ENCODE results near the gene R3HCC1L. TPM values are rescaled to one million over a fixed set of nuclear protein-coding genes. Genes with fewer than 3 reads are reported as not detected.

Gene R3HCC1L
- total RNA-seq, 2 experiments from 2014 or later: 18.3 to 19.0 TPM

DNA sequence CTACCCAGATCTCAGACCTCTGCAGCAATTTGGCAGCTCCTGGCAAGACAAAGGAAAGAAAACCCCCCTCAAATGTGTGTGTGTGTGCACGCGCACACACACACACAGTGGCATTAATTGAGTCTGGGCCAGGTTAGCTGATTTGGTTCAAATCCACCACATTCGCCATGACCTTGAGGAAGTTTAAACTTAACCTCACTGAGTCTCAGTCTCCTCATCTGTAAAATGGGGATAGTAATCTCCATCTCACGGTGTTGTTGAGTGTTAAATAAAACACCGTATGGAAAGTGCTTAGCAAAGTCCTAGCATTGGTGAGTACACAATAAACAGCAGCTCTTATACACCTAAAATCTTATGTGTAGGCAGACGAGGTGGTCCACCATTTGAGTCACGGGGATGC, 128.6 kb downstream of the R3HCC1L start:
- H3K4me3 Mint-ChIP-seq: no peak overlapping the region
- peaks cover 23% of the 10 kb centered on the region for H3K27me3 Mint-ChIP-seq
- DNase-seq: no peak
- H3K36me3 Mint-ChIP-seq (ENCODE audit: low read depth): no peaks in the 10 kb centered on the region
- no peaks in the 10 kb centered on the region for H3K9me3 Mint-ChIP-seq
- POLR2A ChIA-PET: no interaction called here
- no peaks in the 10 kb centered on the region for H3K4me1 Mint-ChIP-seq
- H3K27ac Mint-ChIP-seq: no peak overlapping the region
- CTCF ChIA-PET: interaction anchor here (0.7 kb wide), 1 partner anchor 68 kb away, joined by 3 read pairs; no protein-coding TSS in a partner anchor

DNA sequence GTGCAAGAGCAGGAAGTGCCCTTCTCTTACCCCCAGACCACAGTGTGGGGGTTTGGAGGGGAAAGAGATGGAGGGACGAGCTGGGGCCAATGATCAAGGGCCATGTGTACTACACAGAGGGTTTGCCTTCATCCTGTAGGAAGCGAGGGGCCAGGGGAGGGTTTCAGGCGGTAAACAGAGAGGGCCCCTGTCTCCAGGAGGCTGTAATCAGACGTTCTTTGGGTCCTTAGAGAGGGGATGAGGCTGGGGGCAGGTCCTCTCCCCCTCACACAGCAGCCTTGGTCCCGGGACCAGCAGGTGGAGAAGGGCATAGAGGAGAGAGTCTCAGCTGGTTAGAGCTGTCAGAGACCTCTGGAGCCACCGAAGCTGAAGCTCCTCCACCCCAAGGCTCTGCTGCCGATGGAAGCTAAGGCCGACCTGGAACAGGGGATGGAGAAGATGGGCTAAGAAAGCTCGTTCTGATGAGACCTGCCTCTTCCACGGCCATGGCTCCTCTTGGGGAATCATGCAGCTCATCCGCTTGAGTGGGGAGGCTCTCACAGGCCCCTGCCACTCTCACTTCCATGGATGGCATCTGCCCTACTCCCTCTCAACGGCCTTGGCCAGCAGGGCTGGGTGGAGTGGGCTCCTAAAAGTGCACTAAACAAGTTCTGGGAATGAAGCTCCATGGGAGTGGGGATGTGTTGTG, 130.1 kb downstream of the R3HCC1L start:
- H3K4me1 Mint-ChIP-seq: no peaks in the 10 kb centered on the region
- H3K27me3 Mint-ChIP-seq: peaks cover 35% of the 10 kb centered on the region
- H3K36me3 Mint-ChIP-seq (ENCODE audit: low read depth): no peaks in the 10 kb centered on the region
- CTCF ChIA-PET: no interaction called here
- POLR2A ChIA-PET: interaction anchor here (1.3 kb wide), 1 partner anchor 9 kb away, joined by 3 read pairs; no protein-coding TSS in a partner anchor
- H3K4me3 Mint-ChIP-seq: no peak overlapping the region
- no peak overlapping the region for H3K27ac Mint-ChIP-seq
- DNase-seq: no peak
- H3K9me3 Mint-ChIP-seq: no peaks in the 10 kb centered on the region

DNA sequence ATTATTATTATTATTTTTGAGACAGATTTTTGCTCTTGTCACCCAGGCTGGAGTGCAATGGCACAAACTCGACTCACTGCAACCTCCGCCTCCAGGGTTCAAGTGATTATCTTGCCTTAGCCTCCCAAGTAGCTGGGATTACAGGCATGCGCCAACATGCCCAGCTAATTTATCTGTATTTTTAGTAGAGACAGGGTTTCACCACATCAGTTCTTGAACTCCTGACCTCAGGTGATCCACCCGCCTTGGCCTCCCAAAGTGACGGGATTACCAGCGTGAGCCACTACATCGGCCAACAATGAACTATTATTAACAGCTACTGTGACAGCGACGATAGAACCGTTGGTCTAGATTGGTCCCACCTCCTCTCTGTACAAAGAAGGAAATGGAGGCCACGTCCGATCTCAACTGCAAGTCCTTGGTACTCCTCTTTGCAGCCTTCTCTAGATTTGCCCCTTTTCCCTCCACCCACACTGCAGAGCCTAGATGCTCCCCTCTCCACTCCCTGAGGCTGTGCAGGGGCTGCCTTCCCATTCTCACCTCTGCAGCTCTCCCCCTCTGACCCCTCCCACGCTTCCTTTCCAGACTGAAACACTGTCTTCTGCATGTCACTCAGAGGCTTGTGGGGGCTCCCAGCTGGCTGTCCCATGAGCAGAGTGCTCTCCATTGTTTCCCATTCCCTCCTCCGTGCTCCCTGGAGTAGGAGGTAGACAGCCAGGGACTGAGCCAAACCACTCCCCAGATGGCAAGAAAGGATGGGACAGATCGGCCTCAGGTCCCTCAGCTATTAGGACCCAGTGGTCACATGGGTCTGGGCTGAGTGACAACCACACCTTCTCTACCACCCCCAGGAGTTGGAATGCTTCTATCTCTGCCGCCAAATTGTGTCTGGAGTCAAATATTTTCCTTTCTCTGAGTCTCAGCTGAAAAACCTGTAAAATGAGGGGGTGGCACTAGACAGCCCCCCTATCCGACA, 131.2 kb downstream of the R3HCC1L start:
- Mint-ChIP-seq H3K27me3 (peaks cover 47% of the 10 kb centered on the region), H3K4me1 (no peaks in the 10 kb centered on the region), H3K9me3 (no peaks in the 10 kb centered on the region), H3K27ac (no peak overlapping the region), H3K4me3 (no peak overlapping the region), H3K36me3 (ENCODE audit: low read depth) (no peaks in the 10 kb centered on the region)
- POLR2A ChIA-PET: interaction anchor here (1.3 kb wide), 1 partner anchor 8 kb away, joined by 3 read pairs; no protein-coding TSS in a partner anchor
- DNase-seq: no peak
- CTCF ChIA-PET: no interaction called here

DNA sequence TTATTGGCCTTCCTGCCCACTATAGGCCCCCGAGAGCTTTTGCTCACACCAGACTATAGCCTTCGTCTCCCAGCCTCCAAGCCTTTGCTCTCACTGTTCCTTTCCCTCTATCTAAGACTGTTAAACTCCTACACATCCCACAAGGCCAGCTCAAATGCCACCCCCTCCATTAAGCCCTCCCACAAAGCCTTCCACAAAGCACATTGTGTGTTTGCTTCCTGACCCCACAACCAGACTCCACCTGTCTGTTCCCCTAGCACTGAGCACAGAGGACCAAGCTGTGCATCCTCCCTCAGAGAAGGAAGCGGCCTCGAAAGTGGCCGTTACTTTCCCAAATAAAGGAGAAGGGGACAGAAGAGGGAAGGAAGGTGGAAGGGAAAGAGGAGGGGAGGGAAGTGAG, 132.2 kb downstream of the R3HCC1L start:
- CTCF ChIA-PET: no interaction called here
- POLR2A ChIA-PET: no interaction called here
- no peak for DNase-seq
- no peak overlapping the region for H3K4me3 Mint-ChIP-seq
- no peaks in the 10 kb centered on the region for H3K36me3 Mint-ChIP-seq (ENCODE audit: low read depth)
- H3K27me3 Mint-ChIP-seq: peaks cover 55% of the 10 kb centered on the region
- H3K4me1 Mint-ChIP-seq: no peaks in the 10 kb centered on the region
- no peak overlapping the region for H3K27ac Mint-ChIP-seq
- H3K9me3 Mint-ChIP-seq: no peaks in the 10 kb centered on the region

DNA sequence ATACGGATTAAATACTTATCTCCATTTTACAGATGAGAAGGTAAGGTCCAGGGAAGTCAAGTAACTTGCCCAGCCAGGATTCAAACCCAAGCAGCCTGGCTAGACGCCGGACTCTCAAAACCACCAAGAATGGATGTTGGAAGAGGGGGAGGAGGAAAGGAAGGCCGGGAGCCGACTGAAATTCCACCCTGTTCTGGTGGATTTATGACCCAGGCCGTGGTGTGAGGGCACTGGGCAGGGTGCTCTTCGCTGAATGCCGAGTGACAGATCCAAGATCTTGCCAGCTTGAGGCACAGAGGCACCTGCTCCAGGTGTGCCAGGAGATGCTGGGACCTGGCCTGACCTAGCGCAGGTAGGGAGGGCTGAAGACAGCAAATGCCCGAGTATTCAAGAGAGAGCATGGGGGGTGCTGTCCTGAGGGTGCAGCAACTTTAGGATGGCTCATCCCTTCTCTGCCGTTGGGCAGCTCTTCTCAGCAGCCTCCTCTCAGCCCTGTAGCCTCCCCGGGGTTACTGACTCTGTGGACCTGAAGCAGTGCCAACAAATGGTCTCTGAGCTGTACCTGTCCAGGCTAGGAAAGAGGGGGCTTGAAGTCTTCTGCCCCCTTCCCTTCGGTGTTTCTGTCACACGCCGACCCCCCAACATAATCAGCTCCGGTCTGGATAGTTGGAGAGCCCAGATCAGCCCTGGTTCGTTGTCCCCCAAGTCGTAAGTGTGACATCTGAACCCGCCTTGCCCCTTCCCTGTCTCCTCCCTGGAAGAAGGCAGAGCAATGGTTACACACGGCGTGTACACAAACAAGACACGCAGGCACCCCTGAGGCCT, 132.8 kb downstream of the R3HCC1L start:
- no peak overlapping the region for H3K27ac Mint-ChIP-seq
- CTCF ChIA-PET: no interaction called here
- no peak for DNase-seq
- no peaks in the 10 kb centered on the region for H3K9me3 Mint-ChIP-seq
- H3K36me3 Mint-ChIP-seq (ENCODE audit: low read depth): no peaks in the 10 kb centered on the region
- H3K27me3 Mint-ChIP-seq: peaks cover 55% of the 10 kb centered on the region
- no peaks in the 10 kb centered on the region for H3K4me1 Mint-ChIP-seq
- no peak overlapping the region for H3K4me3 Mint-ChIP-seq
- POLR2A ChIA-PET: no interaction called here

DNA sequence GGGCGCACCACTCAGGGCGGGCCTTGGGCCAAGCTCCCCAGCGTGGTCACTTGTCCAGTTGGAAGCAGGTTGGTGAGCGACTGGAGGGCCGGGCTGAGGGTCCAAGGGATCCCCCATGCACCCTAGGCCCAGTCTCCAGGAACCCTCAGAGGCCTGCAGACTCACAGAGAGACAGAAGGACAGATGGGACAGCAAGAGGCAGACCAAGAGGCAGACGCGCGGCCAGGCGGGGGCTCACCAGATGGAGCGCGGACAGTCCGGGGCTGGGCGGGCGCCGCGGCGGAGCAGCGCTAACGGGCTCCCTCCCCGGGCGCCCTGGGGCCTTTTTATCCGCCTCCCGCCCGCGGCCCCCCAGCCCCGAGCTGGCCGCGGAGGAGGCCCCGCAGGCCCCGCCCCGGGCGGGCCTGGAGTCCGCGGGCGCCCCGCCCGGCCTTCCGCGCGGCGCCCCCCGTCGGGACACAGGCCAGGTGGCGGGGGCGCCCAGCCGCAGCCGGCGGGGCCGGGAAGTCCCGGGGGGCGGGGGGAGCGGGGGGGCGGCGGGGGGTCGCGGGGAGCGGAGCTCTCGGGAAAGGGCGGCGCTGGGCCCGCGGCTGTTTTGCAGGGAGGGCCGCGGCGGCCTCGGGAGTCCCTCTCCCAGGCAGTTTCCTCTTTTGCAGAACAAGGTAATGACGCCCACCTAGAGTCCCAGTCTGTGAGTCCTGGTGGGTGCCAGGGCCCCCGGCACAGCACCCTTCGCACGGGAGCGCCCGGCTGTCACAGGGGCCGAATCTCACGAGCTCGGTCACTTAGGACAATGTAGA, 133.6 kb downstream of the R3HCC1L start, which contains the start of gene LOXL4:
LOXL4 (minus strand) TSS at position 301 of the 800 bp plus-strand sequence. CDS start 5,175 bp downstream, outside the sequence.
- POLR2A ChIA-PET: no interaction called here
- DNase-seq: no peak
- CTCF ChIA-PET: no interaction called here
- Mint-ChIP-seq H3K27me3 (peaks cover 55% of the 10 kb centered on the region), H3K4me3 (no peak within 1 kb of the TSS), H3K36me3 (ENCODE audit: low read depth) (no peaks in the 10 kb centered on the region), H3K4me1 (no peaks in the 10 kb centered on the region), H3K9me3 (no peaks in the 10 kb centered on the region), H3K27ac (no peak within 1 kb of the TSS)

DNA sequence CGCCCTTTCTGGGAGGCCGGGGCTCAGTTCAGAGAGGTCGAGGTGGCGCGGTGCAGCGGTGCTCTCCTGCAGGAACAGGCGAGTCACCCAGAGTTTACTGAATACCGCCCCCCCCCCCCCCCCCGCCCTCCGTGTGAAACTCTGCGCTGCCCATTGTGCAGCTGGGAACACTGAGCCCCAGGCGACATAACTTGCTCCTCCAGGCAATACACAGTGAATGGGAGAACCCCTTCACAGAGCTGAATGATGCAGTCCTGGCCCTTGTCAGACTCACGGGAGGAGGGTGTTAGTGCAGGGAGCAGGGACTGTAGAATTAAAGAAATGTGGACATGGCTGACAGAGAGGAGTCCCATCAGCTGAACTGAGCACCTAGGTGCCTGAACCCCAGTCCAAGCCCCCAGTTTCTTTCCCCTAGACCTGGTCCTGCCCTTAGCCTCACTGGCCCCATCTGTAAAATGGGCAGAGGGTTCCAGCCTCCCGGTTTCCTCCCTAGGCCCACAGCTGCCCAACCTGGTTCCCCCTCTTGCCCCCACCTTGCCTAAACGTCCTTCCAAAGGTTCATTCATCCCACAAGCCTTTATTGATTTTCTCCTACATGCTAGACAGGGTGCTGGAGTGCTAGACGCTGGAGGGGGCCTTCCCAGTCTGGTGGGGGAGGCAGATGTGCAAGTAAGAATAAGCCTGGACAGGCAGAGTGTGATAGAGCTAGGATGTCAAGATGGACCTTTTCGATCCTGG, 134.4 kb downstream of the R3HCC1L start:
- H3K27ac Mint-ChIP-seq: no peak overlapping the region
- H3K4me3 Mint-ChIP-seq: no peak overlapping the region
- ChIA-PET CTCF (no interaction called here), POLR2A (no interaction called here)
- DNase-seq: no peak
- no peaks in the 10 kb centered on the region for H3K36me3 Mint-ChIP-seq (ENCODE audit: low read depth)
- H3K27me3 Mint-ChIP-seq: peaks cover 57% of the 10 kb centered on the region
- H3K4me1 Mint-ChIP-seq: no peaks in the 10 kb centered on the region
- no peaks in the 10 kb centered on the region for H3K9me3 Mint-ChIP-seq

DNA sequence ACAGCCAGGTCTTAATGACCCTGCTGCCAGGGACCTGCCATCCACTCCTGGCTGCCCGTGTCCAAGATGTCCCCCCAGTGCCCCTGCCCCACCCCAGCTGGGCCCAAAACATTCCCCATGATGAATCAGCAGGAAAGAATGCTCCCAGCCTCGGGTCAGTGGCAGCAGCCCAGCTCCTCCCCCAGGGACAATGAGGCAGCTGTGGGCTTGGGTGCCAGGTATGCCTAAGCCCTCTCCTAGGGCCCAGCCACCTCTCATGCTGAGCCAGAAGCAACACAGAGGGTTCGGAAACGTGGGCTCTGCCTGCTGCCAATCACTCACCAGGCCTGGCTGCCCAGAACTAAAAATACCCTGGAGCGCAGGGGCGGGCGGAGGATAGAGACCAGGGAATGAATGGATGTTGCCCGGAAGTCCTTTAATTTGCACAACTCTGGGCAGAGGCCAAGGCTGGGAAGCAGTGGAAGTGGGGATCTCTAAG, 135.0 kb downstream of the R3HCC1L start:
- no peaks in the 10 kb centered on the region for H3K4me1 Mint-ChIP-seq
- peaks cover 56% of the 10 kb centered on the region for H3K27me3 Mint-ChIP-seq
- no peaks in the 10 kb centered on the region for H3K9me3 Mint-ChIP-seq
- CTCF ChIA-PET: no interaction called here
- no peak for DNase-seq
- no peaks in the 10 kb centered on the region for H3K36me3 Mint-ChIP-seq (ENCODE audit: low read depth)
- H3K4me3 Mint-ChIP-seq: no peak overlapping the region
- POLR2A ChIA-PET: no interaction called here
- no peak overlapping the region for H3K27ac Mint-ChIP-seq

DNA sequence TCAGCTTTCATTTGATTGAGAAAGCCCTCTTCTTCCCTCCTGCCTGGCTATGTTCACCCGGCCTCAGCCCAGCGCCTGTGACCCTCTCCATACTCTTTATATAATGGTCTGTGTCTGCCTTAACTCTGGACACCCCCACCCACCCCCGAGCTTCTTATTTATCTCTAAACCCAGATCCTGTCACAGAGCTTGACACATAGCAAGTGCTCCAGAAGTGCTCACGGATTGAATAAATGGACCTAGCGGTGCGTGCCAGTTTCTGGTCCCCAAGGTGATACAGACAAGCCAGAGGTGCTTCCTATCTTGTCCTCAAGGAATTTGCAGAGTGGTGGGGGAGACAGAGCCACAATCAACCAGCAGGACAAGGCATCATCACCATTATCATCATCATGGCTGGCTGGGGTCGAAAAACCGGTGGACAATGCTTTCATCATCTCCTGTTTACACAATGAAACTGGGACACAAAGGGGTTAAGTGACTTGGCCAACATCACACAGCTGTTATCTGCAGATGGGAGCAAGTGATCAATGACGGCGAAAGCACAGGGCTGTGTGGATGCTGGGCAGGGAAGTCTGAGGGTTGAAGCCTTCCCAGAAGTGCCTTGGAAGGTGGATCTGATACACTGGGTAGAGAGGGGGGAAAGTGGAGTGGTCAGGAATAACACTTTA, 135.8 kb downstream of the R3HCC1L start:
- no peaks in the 10 kb centered on the region for H3K4me1 Mint-ChIP-seq
- no peak for DNase-seq
- H3K4me3 Mint-ChIP-seq: no peak overlapping the region
- peaks cover 56% of the 10 kb centered on the region for H3K27me3 Mint-ChIP-seq
- no peak overlapping the region for H3K27ac Mint-ChIP-seq
- CTCF ChIA-PET: no interaction called here
- H3K9me3 Mint-ChIP-seq: no peaks in the 10 kb centered on the region
- no peaks in the 10 kb centered on the region for H3K36me3 Mint-ChIP-seq (ENCODE audit: low read depth)
- POLR2A ChIA-PET: no interaction called here

DNA sequence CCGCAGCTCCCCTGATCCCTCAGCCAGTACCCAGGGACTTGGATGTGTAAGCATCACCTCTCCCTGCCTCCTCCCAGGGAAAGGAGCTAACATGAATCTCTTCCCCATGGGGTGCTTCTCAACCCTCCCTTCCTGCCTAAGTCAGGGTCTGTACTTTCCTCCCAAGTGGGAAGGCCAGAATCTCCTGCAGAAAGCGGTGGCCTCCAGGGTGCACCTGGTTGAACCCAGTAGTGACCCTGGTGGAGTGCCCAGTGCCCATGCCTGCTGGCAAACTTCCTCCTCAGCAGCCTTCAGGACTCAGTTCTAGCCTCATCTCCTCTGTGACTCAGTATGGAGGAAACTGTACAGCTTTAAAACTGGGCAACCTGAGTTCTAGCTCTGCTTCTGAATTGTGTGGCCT, 136.3 kb downstream of the R3HCC1L start:
- H3K4me1 Mint-ChIP-seq: no peaks in the 10 kb centered on the region
- H3K27me3 Mint-ChIP-seq: peaks cover 55% of the 10 kb centered on the region
- CTCF ChIA-PET: no interaction called here
- POLR2A ChIA-PET: no interaction called here
- H3K36me3 Mint-ChIP-seq (ENCODE audit: low read depth): no peaks in the 10 kb centered on the region
- H3K27ac Mint-ChIP-seq: no peak overlapping the region
- DNase-seq: no peak
- no peak overlapping the region for H3K4me3 Mint-ChIP-seq
- H3K9me3 Mint-ChIP-seq: no peaks in the 10 kb centered on the region

DNA sequence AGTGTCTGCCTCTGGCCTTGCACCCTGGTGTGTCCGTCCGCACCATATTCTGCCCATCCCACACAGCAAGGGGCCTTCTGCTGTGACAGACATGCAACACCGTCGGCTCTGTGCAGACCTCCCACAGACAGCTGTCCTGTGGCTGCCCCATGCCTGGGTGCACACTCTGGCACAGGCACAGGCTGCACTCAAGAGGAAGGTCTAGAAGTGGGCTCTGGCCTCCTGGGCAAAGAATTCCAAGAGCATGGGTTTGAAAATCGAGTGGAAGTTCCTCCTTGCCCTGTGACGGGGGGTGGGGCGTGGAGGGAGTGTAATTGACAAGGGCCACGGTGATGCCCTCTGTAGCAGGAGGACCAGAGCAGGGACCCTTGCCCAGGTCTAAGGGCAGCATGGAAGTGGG, 137.8 kb downstream of the R3HCC1L start:
- no peak for DNase-seq
- POLR2A ChIA-PET: no interaction called here
- H3K27ac Mint-ChIP-seq: no peak overlapping the region
- H3K4me3 Mint-ChIP-seq: no peak overlapping the region
- H3K36me3 Mint-ChIP-seq (ENCODE audit: low read depth): no peaks in the 10 kb centered on the region
- H3K4me1 Mint-ChIP-seq: no peaks in the 10 kb centered on the region
- H3K27me3 Mint-ChIP-seq: peaks cover 47% of the 10 kb centered on the region
- CTCF ChIA-PET: no interaction called here
- H3K9me3 Mint-ChIP-seq: no peaks in the 10 kb centered on the region

All from activated CD4-positive, alpha-beta memory T cell treated with anti-CD3 and anti-CD28 coated beads, Interleukin-2, amount 10 ng/mL, durations not matched to agents 7 days and 5 days (primary cell).